HuH-7.5 (cell line): ENCODE results near the gene RPL27.
A peak's percentile ranks its signal among the peaks of the same experiment; 100 is the strongest.
"Not testable (repeated sequence)": the region's sequence is repeated elsewhere in the genome, so short reads cannot be mapped to it uniquely, and the experiment has no call there.

ENCODE experiments used
- DNase-seq: peaks from one replicate; pipeline ENCODE4 v3.0.0; 2011; ENCODE audit warnings: low spot score

RPL27 gene

GRCh38 chr17:42993913-42994312 is 4.3 kb upstream of the RPL27 start:
- DNase-seq = not testable (repeated sequence)

DNA sequence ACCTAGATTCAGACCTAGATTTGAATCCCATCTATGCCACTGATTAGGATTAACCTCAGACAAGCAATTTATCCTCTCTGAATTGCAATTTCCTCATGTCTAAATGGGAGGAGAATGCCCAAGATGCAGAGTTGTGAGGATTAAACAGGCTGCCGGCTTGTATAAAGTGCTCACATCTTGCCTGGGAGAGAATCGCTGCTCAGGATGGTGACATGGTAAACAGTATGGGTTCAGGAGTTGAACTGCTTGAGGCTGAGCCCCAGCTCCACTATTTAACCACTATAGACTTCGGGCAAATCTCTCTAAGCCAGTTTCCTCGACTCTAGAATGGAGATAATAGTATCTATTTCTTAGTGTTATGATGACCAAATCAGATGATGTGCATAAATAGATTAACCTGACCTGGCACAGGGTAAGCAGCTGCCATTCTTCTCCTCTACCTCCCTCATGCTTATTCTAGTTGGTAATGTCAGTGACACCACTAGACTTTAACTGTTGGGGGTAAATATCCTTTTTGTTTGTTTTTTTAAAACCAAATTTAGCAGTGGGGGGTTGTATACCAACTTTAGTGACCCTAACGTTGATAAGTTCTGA is 732 bp upstream of the RPL27 start:
- no peak for DNase-seq

DNA sequence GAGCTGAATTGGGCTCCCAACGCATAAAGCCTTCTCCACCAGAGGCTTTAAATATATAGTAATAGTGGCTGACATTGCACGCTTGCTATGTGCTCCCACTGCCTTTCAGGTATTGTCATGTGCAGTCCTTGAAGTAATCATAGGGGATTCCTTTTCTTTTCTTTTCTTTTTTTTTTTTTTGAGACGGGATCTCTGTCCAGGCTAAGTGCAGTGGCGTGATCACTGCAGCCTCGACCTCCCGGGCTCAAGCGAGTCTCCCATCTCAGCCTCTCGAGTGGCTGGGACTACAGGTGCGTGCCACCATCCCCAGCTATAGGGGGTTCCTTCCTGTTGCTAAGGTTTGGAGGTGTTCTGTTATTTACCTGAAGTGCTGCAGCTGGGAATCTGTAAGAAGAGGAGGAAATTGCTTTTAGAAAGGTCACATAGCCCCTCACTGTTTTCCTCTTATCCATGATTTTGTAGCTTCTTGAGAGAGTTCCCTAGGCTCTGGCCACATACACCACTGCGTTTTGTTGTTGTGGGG is 845 bp downstream of the RPL27 start:
- DNase-seq = no peak

- not testable (repeated sequence) for DNase-seq
Measured at GRCh38 chr17:43000894-43001293, 2.7 kb downstream of the RPL27 start.

DNA sequence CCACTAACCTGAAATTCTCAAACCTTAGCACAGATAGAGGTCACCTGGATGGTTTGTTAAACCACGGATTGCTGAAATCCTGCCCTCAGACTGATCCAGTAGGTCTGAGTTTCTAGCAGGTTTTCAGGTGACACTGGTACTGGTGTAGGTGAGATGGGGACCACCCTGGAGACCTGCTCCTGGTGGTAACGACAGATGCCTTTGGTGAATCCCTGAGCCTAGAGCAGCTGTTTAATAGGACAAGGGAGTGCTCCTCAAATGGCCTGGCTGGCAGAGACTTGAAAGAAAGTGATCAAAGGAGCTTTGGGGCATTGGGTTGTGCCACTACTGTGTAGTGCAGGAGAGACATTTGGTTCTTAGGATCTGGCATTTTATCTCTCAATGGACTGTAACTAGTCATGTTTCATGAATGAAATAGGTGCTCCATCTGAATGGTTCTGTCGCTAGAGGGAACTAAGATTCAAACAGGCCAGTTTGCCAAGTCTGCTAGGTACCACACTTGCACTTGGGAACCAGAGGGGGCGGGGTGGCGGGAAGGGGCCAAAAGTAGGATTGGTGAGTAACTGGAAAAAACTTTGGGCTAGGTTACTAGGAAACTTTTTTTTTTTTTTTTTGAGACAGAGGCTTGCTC is 5.4 kb downstream of the RPL27 start:
- no peak for DNase-seq

GRCh38 chr17:43006639-43007551 is 8.7 kb downstream of the RPL27 start, which contains the start of gene IFI35:
IFI35 (plus strand) TSS chr17:43006784; CDS start chr17:43006948, 164 bp downstream.
- no peak for DNase-seq

GRCh38 chr17:43010667-43011308 is 12.6 kb downstream of the RPL27 start:
- DNase-seq = peak; percentile 41

DNA sequence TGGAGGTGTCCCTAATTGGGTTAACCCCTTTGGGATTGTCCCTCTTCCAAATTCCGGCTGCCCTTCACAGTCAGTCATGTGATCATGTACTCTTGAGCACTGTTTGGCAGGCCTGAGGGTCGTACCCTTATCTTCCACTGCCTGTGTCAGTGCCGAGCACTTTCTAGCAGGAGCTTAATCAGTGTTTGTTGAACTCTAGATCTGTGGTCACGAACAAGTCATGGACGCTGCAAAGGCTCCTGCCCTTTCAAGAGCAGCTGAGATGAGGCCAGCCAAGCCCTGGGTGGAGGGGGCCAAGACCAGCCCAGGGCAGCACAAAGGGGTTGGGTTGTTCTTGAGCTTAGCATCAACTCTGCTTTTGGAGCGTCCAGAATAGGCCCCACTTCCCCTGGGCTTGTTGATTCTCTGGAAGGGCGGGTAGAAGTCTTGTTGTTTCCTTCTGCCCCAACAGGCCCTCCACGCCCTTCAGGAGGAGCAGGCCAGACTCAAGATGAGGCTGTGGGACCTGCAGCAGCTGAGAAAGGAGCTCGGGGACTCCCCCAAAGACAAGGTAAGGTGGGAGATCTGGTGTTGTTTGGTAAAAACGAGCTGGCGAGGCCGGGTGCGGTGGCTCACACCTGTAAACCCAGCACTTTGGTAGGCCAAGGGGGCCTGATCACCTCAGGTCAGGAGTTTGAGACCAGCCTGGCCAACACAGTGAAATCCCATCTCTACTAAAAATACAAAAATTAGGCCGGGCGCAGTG is 13.7 kb downstream of the RPL27 start:
- no peak for DNase-seq

DNA sequence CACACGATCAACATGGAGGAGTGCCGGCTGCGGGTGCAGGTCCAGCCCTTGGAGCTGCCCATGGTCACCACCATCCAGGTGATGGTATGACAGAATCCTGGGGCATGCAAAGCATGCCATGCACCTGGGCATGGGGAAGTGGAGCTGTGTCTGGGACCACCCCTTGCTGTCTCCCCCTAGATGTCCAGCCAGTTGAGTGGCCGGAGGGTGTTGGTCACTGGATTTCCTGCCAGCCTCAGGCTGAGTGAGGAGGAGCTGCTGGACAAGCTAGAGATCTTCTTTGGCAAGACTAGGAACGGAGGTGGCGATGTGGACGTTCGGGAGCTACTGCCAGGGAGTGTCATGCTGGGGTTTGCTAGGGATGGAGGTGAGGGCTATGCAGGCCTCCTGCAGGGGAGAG is 15.1 kb downstream of the RPL27 start:
- no peak for DNase-seq

DNA sequence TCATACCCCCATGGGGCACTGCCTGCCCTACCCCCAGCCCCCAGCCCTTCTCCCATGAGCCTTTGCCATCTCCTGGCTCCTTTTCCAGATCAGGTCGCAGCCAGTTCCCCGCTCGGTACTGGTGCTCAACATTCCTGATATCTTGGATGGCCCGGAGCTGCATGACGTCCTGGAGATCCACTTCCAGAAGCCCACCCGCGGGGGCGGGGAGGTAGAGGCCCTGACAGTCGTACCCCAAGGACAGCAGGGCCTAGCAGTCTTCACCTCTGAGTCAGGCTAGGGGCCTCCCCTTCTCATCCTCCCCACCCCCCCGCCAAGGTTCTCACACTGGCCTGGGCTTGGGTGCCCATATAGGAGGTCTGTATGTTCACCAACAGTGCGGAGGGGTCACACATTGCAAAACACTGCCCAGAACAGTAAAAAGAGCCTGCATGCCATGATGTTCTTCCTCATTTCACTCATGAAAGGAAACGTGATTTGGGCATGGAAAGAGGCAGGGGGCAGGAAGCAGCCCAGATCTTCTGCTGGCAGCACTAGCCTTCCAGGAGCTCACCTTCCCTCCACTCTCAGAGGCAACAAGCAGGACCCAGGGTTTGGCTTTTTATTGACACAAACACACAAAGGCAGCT is 15.9 kb downstream of the RPL27 start:
- DNase-seq = no peak

- no peak for DNase-seq
Measured at GRCh38 chr17:43014649-43015542, 16.7 kb downstream of the RPL27 start.

DNA sequence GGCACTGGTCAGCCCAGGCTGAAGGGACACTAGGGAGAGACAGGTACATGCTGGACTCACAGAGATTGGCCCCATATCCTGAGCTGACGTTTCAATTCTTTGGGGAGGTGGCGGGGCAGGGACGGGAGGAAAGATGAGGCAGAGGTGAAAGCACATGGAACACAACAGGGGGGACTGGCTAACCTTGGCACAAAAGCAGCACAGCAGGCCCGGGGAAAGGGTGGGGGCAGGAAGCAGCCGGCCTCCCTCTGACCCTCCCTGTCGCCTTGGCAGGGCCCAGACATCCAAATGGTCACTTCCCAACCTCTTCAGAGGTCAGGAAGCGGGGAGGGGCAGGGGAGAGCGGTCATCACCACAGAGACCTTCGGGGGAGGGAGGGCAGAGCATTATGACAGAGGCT is 17.4 kb downstream of the RPL27 start:
- DNase-seq = no peak

- no peak for DNase-seq
Measured at GRCh38 chr17:43016216-43016615, 18.0 kb downstream of the RPL27 start.

DNA sequence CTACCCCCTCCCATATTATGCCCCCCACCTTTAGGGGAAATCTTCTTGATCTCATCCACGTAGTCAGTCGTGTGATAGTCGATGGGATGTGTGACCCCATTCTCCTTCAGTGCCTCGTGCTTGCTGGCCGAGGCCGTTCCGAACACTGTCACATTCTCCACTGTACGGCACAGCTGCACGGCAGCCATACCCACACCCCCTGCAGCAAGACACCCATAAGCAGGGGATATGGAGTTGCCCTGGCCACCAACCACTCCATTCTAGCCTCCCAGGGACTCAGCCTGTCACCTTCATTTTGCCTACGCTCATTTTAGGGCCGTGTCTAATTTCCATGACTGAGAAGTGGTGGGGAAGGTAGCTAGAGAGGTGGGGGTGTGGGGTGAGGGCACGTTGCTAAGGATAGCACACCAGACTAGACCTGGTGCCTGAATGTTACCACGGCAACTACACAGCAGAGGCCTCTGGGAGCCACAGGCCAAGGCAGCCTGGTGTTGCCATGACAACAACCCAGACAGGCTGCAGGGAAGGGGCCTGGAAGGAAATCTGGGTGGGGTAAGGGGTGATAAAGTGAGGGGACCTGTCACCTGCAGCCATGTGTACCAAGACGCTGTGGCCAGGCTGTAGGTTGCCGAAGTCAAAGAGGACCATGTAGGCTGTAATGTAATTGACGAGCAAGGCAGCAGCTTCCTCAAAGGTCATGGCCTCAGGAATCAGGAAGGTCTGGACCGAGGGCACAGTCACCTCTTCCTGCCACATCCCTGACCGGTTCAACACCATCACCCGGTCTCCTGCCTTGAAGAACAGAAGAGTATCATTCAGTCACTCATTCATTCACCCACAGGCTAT is 20.0 kb downstream of the RPL27 start:
- no peak for DNase-seq

DNA sequence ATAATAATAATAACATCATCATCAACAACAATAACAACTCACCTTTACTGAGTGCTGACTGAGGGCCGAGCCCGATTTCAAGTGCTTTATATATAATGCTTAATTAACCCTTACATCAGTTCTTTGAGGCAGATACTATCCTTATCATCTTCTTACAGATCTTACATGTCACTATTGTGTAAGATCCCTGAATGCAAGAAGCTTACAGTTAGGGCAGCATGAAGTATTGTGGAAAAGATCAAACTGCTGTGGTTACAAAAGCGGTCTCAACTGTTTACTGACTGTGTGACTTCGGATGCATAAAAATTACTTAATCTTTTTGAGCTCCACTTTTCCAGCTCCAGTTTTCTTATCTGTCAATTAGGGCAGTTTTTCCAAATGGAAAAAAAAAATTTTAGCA is 20.7 kb downstream of the RPL27 start:
- DNase-seq = no peak

GRCh38 chr17:43019418-43019817 is 21.2 kb downstream of the RPL27 start:
- DNase-seq = no peak

DNA sequence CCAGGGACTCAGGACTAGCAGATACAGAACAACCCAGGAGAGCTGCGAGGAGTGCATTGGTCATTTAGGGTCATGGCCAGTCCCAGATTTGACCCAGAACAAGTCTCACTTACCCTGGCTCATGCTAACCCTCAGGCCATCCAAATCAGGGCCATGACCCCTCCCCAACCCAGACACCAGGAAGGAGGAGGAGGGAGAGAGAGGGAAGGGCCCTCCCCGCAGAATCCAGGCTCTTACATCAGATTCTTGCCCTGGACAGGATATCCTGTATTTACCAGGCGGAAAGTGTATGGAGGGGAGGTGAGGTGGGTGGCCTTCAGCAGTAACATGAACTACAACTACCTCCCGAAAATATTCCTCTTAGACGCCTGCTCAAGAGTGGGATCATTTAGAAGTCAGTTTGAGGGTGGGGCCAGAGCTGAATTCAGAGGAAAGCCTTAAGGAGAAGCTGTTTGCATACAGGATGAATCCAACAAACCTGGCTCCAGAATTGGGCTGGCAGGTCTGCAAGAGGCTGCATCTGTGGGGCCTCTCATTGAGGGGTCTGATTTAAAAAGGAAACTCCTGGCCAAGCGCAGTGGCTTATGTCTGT is 21.9 kb downstream of the RPL27 start:
- no peak for DNase-seq
